Spleen (tissue), 11 donors: ENCODE data around the gene SELENOI. TPM values are rescaled to one million over a fixed set of nuclear protein-coding genes. Genes with fewer than 3 reads are reported as not detected.

Experiments
- DNase-seq: peaks from one replicate; pipeline ENCODE4 v3.0.0-alpha.2; 2020
- H3K27ac ChIP-seq, 8 donors: fragments of 200-600 bp; sonication (generic) in 7 of 8; 1 replicate in 4 of 8; 2 replicates in 4 of 8; pipeline versions ENCODE4 v1.5.0 to v1.8.0; 2016 to 2021; ENCODE audit warnings: inconsistent platforms in 4 of 8, mild to moderate bottlenecking in 4 of 8, moderate library complexity in 1 of 8
- H3K27me3 ChIP-seq, 7 donors: fragments of 200-600 bp; sonication (generic) in 6 of 7; replicated peaks in 1 of 7; 1 replicate in 4 of 7; 2 replicates in 3 of 7; pipeline versions ENCODE4 v1.5.0 to v1.8.0; 2016 to 2021; ENCODE audit warnings: inconsistent platforms in 3 of 7, mild to moderate bottlenecking in 1 of 7
- H3K36me3 ChIP-seq, 6 donors: fragments of 200-600 bp; sonication (generic) in 5 of 6; 1 replicate in 4 of 6; 2 replicates in 2 of 6; pipeline versions ENCODE4 v1.5.0 to v1.8.0; 2016 to 2021; ENCODE audit warnings: inconsistent platforms in 2 of 6
- H3K4me1 ChIP-seq, 6 donors: fragments of 200-600 bp; sonication (generic) in 5 of 6; 1 replicate in 3 of 6; 2 replicates in 3 of 6; pipeline versions ENCODE4 v1.5.0 to v1.8.0; 2016 to 2021; ENCODE audit warnings: inconsistent platforms in 3 of 6
- H3K4me3 ChIP-seq, 8 donors: fragments of 200-600 bp; sonication (generic) in 7 of 8; 1 replicate in 4 of 8; 2 replicates in 4 of 8; pipeline versions ENCODE4 v1.5.0 to v1.8.0; 2016 to 2021; ENCODE audit warnings: inconsistent platforms in 4 of 8, mild to moderate bottlenecking in 4 of 8, moderate library complexity in 2 of 8
- H3K9me3 ChIP-seq, 8 donors: fragments of 200-600 bp; sonication (generic) in 7 of 8; 1 replicate in 4 of 8; 2 replicates in 4 of 8; pipeline versions ENCODE4 v1.5.0 to v1.8.0; 2016 to 2021; ENCODE audit warnings: inconsistent platforms in 4 of 8
- CTCF ChIP-seq, 11 experiments: fragments of 200-600 bp in 7 of 11; fragments of 450-650 bp in 4 of 11; sonication (generic) in 4 of 11; IDR thresholded peaks in 8 of 11; conservative IDR thresholded peaks in 3 of 11; 1 replicate in 7 of 11; 2 replicates in 4 of 11; pipeline versions ENCODE4 v1.4.0 to v1.8.0; 2016 to 2021; ENCODE audit warnings: antibody characterized with exemption in 11 of 11, inconsistent platforms in 4 of 11, mild to moderate bottlenecking in 1 of 11
- POLR2A ChIP-seq, 3 donors: fragments of 450-650 bp; IDR thresholded peaks; one replicate each; pipeline ENCODE4 v1.5.1; 2017; ENCODE audit warnings: antibody characterized with exemption in 3 of 3, mild to moderate bottlenecking in 1 of 3
- POLR2AphosphoS5 ChIP-seq, 3 donors: sonication (generic); formaldehyde crosslinking; IDR thresholded peaks; one replicate each; pipeline ENCODE4 v1.5.1; 2017; ENCODE audit warnings: antibody characterized with exemption in 3 of 3
- WGBS, 5 donors: extraction: QIAGEN DNeasy Blood & Tissue Kit in 3 of 5; methylation state at CpG; one replicate each; pipeline versions ENCODE4 v1.1.5 to v1.1.7; 2013 to 2018; 5-methylcytosine and 5-hydroxymethylcytosine counted together
- intact Hi-C: fragments of 100-400 bp; cut with DNase I; formaldehyde crosslinking; loops from one replicate; pipeline ENCODE4 v1.15.0; 2023; ENCODE audit warnings: low total_unique reads
- polyA plus RNA-seq, 3 donors: library from polyadenylated mRNA; stranded (reverse); fragments of 200-250 nt; gene quantifications; one replicate each; pipeline ENCODE4 v1.2.1, GENCODE V29; 2013
- total RNA-seq, 7 donors: library from RNA; depleted of rRNA in 3 of 7; stranded (reverse); fragments of >200 nt in 3 of 7; fragmentation: NEBNext Ultra II Directional in 4 of 7; extraction: Animal tissue kit (Norgen Biotek cat#: 25700) in 4 of 7; gene quantifications; one replicate each; pipeline versions ENCODE4 v1.1.0 to v1.2.1, GENCODE V29; 2016 to 2021
- donor health status: healthy with polysubstance abuse.
- donor health status: DM: no; HTN: no; CAD: no; lungs with moderate emphysema.
- donor health status: DM: no; HTN: no; CAD: no.
- donor health status: Bipolar disorder and iron deficiency.
- donor health status: healthy.
- donor health status: DM: no; HTN: no; CAD: no.
- donor health status: DM: yes; HTN: yes; CAD: no.

The SELENOI gene
- total and polyA plus RNA-seq, 10 donors: 2.0 to 23.6 (median 16.4) TPM

GRCh38 chr2:26428846-26429245, 82.9 kb downstream of the SELENOI start:
- intact Hi-C loops: no loop called here
- H3K4me1 ChIP-seq: no peaks in the 10 kb centered on the region
- TF ChIP-seq POLR2A (IDR thresholded peaks at IDR 0.05) (no peak), CTCF (IDR thresholded peaks at IDR 0.05 in 8 of 11, conservative IDR thresholded peaks at IDR 0.05 in 3 of 11) (no peak), POLR2AphosphoS5 (IDR thresholded peaks at IDR 0.05) (no peak)
- no peaks in the 10 kb centered on the region for H3K36me3 ChIP-seq
- no peaks in the 10 kb centered on the region for H3K27me3 ChIP-seq
- peaks cover 0 to 4% (median 0%) of the 10 kb centered on the region in 8 donors for H3K9me3 ChIP-seq
- H3K4me3 ChIP-seq: no peak overlapping the region
- DNase-seq: no peak
- no peak overlapping the region for H3K27ac ChIP-seq
- WGBS, 5 donors: 88 to 99% (median 94%) methylated on average over 2 of the region's 2 CpGs

GRCh38 chr2:26429779-26430578, 84.0 kb downstream of the SELENOI start:
- Histone ChIP-seq H3K4me3 (no peak overlapping the region), H3K36me3 (no peaks in the 10 kb centered on the region), H3K27ac (no peak overlapping the region), H3K4me1 (no peaks in the 10 kb centered on the region), H3K27me3 (no peaks in the 10 kb centered on the region), H3K9me3 (peaks cover 0 to 3% (median 0%) of the 10 kb centered on the region in 8 donors)
- no peak for DNase-seq
- no peak for TF ChIP-seq POLR2AphosphoS5 (IDR thresholded peaks at IDR 0.05)
- no peak for TF ChIP-seq CTCF (IDR thresholded peaks at IDR 0.05 in 8 of 11, conservative IDR thresholded peaks at IDR 0.05 in 3 of 11)
- no peak for TF ChIP-seq POLR2A (IDR thresholded peaks at IDR 0.05)
- WGBS, 5 donors: 64 to 88% (median 82%) methylated on average over 8 of the region's 8 CpGs
- intact Hi-C loops: no loop called here

- WGBS, 5 donors: 91 to 95% (median 94%) methylated on average over 7 of the region's 7 CpGs
- TF ChIP-seq POLR2AphosphoS5 (IDR thresholded peaks at IDR 0.05) (no peak), POLR2A (IDR thresholded peaks at IDR 0.05) (no peak), CTCF (IDR thresholded peaks at IDR 0.05 in 8 of 11, conservative IDR thresholded peaks at IDR 0.05 in 3 of 11) (no peak)
- Histone ChIP-seq H3K27me3 (no peaks in the 10 kb centered on the region), H3K4me3 (no peak overlapping the region), H3K36me3 (no peaks in the 10 kb centered on the region), H3K27ac (no peak overlapping the region), H3K4me1 (no peaks in the 10 kb centered on the region), H3K9me3 (no peaks in the 10 kb centered on the region)
- intact Hi-C loops: no loop called here
- no peak for DNase-seq
Measured at GRCh38 chr2:26430826-26431225, 84.9 kb downstream of the SELENOI start.

- no peak overlapping the region for H3K4me3 ChIP-seq
- no peaks in the 10 kb centered on the region for H3K9me3 ChIP-seq
- no peak for TF ChIP-seq POLR2AphosphoS5 (IDR thresholded peaks at IDR 0.05)
- TF ChIP-seq POLR2A (IDR thresholded peaks at IDR 0.05): no peak
- no peak for TF ChIP-seq CTCF (IDR thresholded peaks at IDR 0.05 in 8 of 11, conservative IDR thresholded peaks at IDR 0.05 in 3 of 11)
- intact Hi-C loops: no loop called here
- H3K4me1 ChIP-seq: no peaks in the 10 kb centered on the region
- no peak for DNase-seq
- H3K27ac ChIP-seq: no peak overlapping the region
- peaks cover 0 to 3% (median 0%) of the 10 kb centered on the region in 7 donors for H3K27me3 ChIP-seq
- no peaks in the 10 kb centered on the region for H3K36me3 ChIP-seq
Measured at GRCh38 chr2:26432363-26432762, 86.4 kb downstream of the SELENOI start.
